CD14-positive monocyte (primary cell): ENCODE measurements around the gene CD302. TPM values are rescaled to one million over a fixed set of nuclear protein-coding genes. Genes with fewer than 3 reads are reported as not detected.

Experiments
- DNase-seq, 3 donors: peaks; one replicate each; pipeline ENCODE4 v3.0.0-alpha.2; 2011 to 2022
- H2AFZ ChIP-seq: 2 replicates; pipeline ENCODE4 v1.6.0; 2012; ENCODE audit warnings: mild to moderate bottlenecking, low read depth, low read length, inconsistent platforms; ENCODE audit not compliant: insufficient read depth, poor library complexity, severe bottlenecking
- H3K27ac ChIP-seq, 2 donors: 1 replicate in 1 of 2; 2 replicates in 1 of 2; pipeline ENCODE4 v1.5.1; 2012 to 2013; ENCODE audit warnings: low read length in 2 of 2, control low read depth in 1 of 2, inconsistent platforms in 1 of 2, low read depth in 1 of 2, mild to moderate bottlenecking in 1 of 2
- H3K27me3 ChIP-seq, 2 donors: one replicate each; pipeline versions ENCODE4 v1.6.0 to v1.6.1; 2011 to 2013; ENCODE audit warnings: low read length in 2 of 2; ENCODE audit not compliant: control insufficient read depth in 2 of 2, insufficient read depth in 2 of 2
- H3K36me3 ChIP-seq, 2 donors: replicated peaks in 1 of 2; 1 replicate in 1 of 2; 2 replicates in 1 of 2; pipeline versions ENCODE4 v1.5.1 to v1.6.1; 2012 to 2013; ENCODE audit warnings: low read length in 2 of 2, control low read depth in 1 of 2, inconsistent platforms in 1 of 2, mild to moderate bottlenecking in 1 of 2; ENCODE audit not compliant: insufficient read depth in 2 of 2, control insufficient read depth in 1 of 2
- H3K4me1 ChIP-seq, 2 donors: 1 replicate in 1 of 2; 2 replicates in 1 of 2; pipeline versions ENCODE4 v1.5.1 to v1.6.1; 2012 to 2013; ENCODE audit warnings: low read length in 2 of 2, control low read depth in 1 of 2, inconsistent platforms in 1 of 2, mild to moderate bottlenecking in 1 of 2, moderate library complexity in 1 of 2; ENCODE audit not compliant: insufficient read depth in 2 of 2, control insufficient read depth in 1 of 2
- H3K4me2 ChIP-seq: replicated peaks from 2 replicates; pipeline ENCODE3; 2012; ENCODE audit warnings: low read length, moderate library complexity, mild to moderate bottlenecking; ENCODE audit not compliant: poor library complexity, severe bottlenecking; ENCODE audit errors: extremely low read depth
- H3K4me3 ChIP-seq, 3 experiments: fragments of 200-600 bp in 1 of 3; sonication (generic) in 1 of 3; replicated peaks in 1 of 3; 1 replicate in 2 of 3; 2 replicates in 1 of 3; pipeline ENCODE4 v1.5.1; 2011 to 2013; ENCODE audit warnings: low read length in 3 of 3, mild to moderate bottlenecking in 3 of 3, control low read depth in 2 of 3, low read depth in 2 of 3, inconsistent platforms in 1 of 3, moderate library complexity in 1 of 3
- H3K79me2 ChIP-seq: 2 replicates; pipeline ENCODE4 v1.6.0; 2012; ENCODE audit warnings: mild to moderate bottlenecking, control low read depth, inconsistent platforms, low read length, moderate library complexity; ENCODE audit not compliant: insufficient read depth
- H3K9ac ChIP-seq: 2 replicates; pipeline ENCODE4 v1.6.0; 2017; ENCODE audit warnings: low read length, mild to moderate bottlenecking; ENCODE audit not compliant: insufficient read depth, poor library complexity, severe bottlenecking
- H3K9me3 ChIP-seq, 2 donors: replicated peaks in 1 of 2; 1 replicate in 1 of 2; 2 replicates in 1 of 2; pipeline versions ENCODE4 v1.5.1 to v1.6.1; 2012 to 2013; ENCODE audit warnings: low read length in 2 of 2, control low read depth in 1 of 2; ENCODE audit not compliant: control insufficient read depth in 1 of 2, insufficient read depth in 1 of 2
- H4K20me1 ChIP-seq: 2 replicates; pipeline ENCODE4 v1.6.0; 2012; ENCODE audit warnings: mild to moderate bottlenecking, low read length, control low read depth, moderate library complexity; ENCODE audit not compliant: insufficient read depth
- H3K27ac Mint-ChIP-seq, 7 donors: one replicate each; pipeline ENCODE4 v1.8.0; 2020; ENCODE audit warnings: mild to moderate bottlenecking in 7 of 7, mixed read lengths in 7 of 7, moderate library complexity in 6 of 7, inconsistent platforms in 2 of 7
- H3K27me3 Mint-ChIP-seq, 3 donors: one replicate each; pipeline ENCODE4 v1.8.0; 2021 to 2022; ENCODE audit warnings: low read depth in 3 of 3, mild to moderate bottlenecking in 3 of 3, mixed read lengths in 3 of 3, moderate library complexity in 3 of 3, inconsistent platforms in 1 of 3
- H3K36me3 Mint-ChIP-seq, 2 donors: one replicate each; pipeline ENCODE4 v1.8.0; 2020; ENCODE audit warnings: mixed read lengths in 2 of 2, inconsistent platforms in 1 of 2, mild to moderate bottlenecking in 1 of 2
- H3K4me1 Mint-ChIP-seq: one replicate; pipeline ENCODE4 v1.8.0; 2020; ENCODE audit warnings: mild to moderate bottlenecking, mixed read lengths
- H3K4me3 Mint-ChIP-seq, 2 donors: one replicate each; pipeline ENCODE4 v1.8.0; 2020; ENCODE audit warnings: mild to moderate bottlenecking in 2 of 2, mixed read lengths in 2 of 2, moderate library complexity in 1 of 2
- H3K9me3 Mint-ChIP-seq, 7 donors: one replicate each; pipeline ENCODE4 v1.8.0; 2020 to 2022; ENCODE audit warnings: mixed read lengths in 7 of 7, mild to moderate bottlenecking in 6 of 7, moderate library complexity in 6 of 7, inconsistent platforms in 2 of 7
- CTCF ChIP-seq: fragments of 200-600 bp; IDR thresholded peaks from one replicate; pipeline ENCODE4 v1.8.0; 2022; ENCODE audit warnings: antibody characterized with exemption, mild to moderate bottlenecking
- WGBS: methylation state at CpG from one replicate; pipeline ENCODE4 v1.1.5; 2013; ENCODE audit warnings: missing lambda C conversion rate; ENCODE audit not compliant: insufficient coverage; 5-methylcytosine and 5-hydroxymethylcytosine counted together
- intact Hi-C, 2 donors: fragments of 100-400 bp; cut with micrococcal nuclease; formaldehyde crosslinking; loops; one replicate each; pipeline versions ENCODE4 v1.15.0 to v1.15.1; 2023
- polyA plus RNA-seq, 3 donors: library from polyadenylated mRNA; depleted of rRNA in 1 of 3; unstranded in 2 of 3; stranded (reverse) in 1 of 3; fragments of 300-500 nt in 2 of 3; fragments of >200 nt in 1 of 3; fragmentation: Illumina TruSeq in 2 of 3; gene quantifications; 1 replicate in 2 of 3; 2 replicates in 1 of 3; pipeline ENCODE4 v1.2.3, GENCODE V29; 2012 to 2021

CD302 gene
- polyA plus RNA-seq, 3 donors = 90.3 to 214 (median 146) TPM

GRCh38 chr2:159832026-159832425, 34.0 kb upstream of the CD302 start:
- no peaks in the 10 kb centered on the region for H3K9me3 ChIP-seq
- Mint-ChIP-seq H3K4me3 (no peak overlapping the region), H3K4me1 (peaks cover 15% of the 10 kb centered on the region), H3K36me3 (peaks cover 37 to 43% of the 10 kb centered on the region in 2 donors), H3K27me3 (peaks cover 0 to 2% (median 0%) of the 10 kb centered on the region in 3 donors), H3K9me3 (peaks cover 0 to 7% (median 0%) of the 10 kb centered on the region in 7 donors), H3K27ac (peak overlapping the region in 3 of 7 donors; percentile 40 to 72 (median 70))
- H2AFZ ChIP-seq = no peak overlapping the region
- peak overlapping the region; percentile 9 for H3K9ac ChIP-seq
- H3K4me1 ChIP-seq = peaks cover 15 to 16% of the 10 kb centered on the region in 2 donors
- no peaks in the 10 kb centered on the region for H4K20me1 ChIP-seq
- H3K36me3 ChIP-seq = peaks cover 9 to 43% of the 10 kb centered on the region in 2 donors
- H3K27ac ChIP-seq = peak overlapping the region; percentile 3 to 71
- no peak for DNase-seq
- no CpG with 5 or more reads among the region's 7 CpGs for WGBS
- no peak overlapping the region for H3K4me3 ChIP-seq
- no peaks in the 10 kb centered on the region for H3K79me2 ChIP-seq
- intact Hi-C loops = no loop called here
- H3K27me3 ChIP-seq = no peaks in the 10 kb centered on the region
- no peak overlapping the region for H3K4me2 ChIP-seq
- TF ChIP-seq CTCF = no peak

- Mint-ChIP-seq H3K4me1 (peaks cover 18% of the 10 kb centered on the region), H3K27ac (no peak overlapping the region), H3K4me3 (no peak overlapping the region), H3K27me3 (no peaks in the 10 kb centered on the region), H3K36me3 (peaks cover 51 to 55% of the 10 kb centered on the region in 2 donors), H3K9me3 (peaks cover 0 to 7% (median 1%) of the 10 kb centered on the region in 7 donors)
- Histone ChIP-seq H3K9me3 (no peaks in the 10 kb centered on the region), H3K4me2 (no peak overlapping the region), H2AFZ (no peak overlapping the region), H3K27me3 (no peaks in the 10 kb centered on the region), H4K20me1 (no peaks in the 10 kb centered on the region), H3K27ac (no peak overlapping the region), H3K4me1 (peaks cover 15 to 16% of the 10 kb centered on the region in 2 donors), H3K36me3 (peaks cover 5 to 23% of the 10 kb centered on the region in 2 donors), H3K79me2 (no peaks in the 10 kb centered on the region), H3K4me3 (no peak overlapping the region), H3K9ac (no peak overlapping the region)
- no peak for TF ChIP-seq CTCF
- no peak for DNase-seq
- WGBS = no CpG with 5 or more reads among the region's 1 CpG
- intact Hi-C loops = no loop called here
Observed at GRCh38 chr2:159829376-159829775, 31.4 kb upstream of the CD302 start.
